Gastroesophageal sphincter (tissue), 4 donors: ENCODE results near the gene RBM7. TPM values are rescaled to one million over a fixed set of nuclear protein-coding genes. Genes with fewer than 3 reads are reported as not detected.

Experiments used
- ATAC-seq: fragments of 150-250 bp; one replicate; pipeline ENCODE4 v1.9.1; 2016; ENCODE audit warnings: mild to moderate bottlenecking, moderate library complexity
- H3K27ac ChIP-seq, 4 donors: fragments of 200-600 bp; sonication (generic) in 3 of 4; 1 replicate in 3 of 4; 2 replicates in 1 of 4; pipeline ENCODE4 v1.5.1; 2016 to 2019
- H3K27me3 ChIP-seq: fragments of 200-600 bp; sonication (generic); one replicate; pipeline ENCODE4 v1.5.1; 2019
- H3K36me3 ChIP-seq, 2 donors: fragments of 200-600 bp; sonication (generic); one replicate each; pipeline ENCODE4 v1.5.1; 2019; ENCODE audit warnings: control low read depth in 1 of 2
- H3K4me1 ChIP-seq, 3 donors: fragments of 200-600 bp; sonication (generic); 1 replicate in 2 of 3; 2 replicates in 1 of 3; pipeline ENCODE4 v1.5.1; 2016 to 2019; ENCODE audit warnings: control low read depth in 2 of 3
- H3K4me3 ChIP-seq, 2 donors: fragments of 200-600 bp; sonication (generic); one replicate each; pipeline ENCODE4 v1.5.1; 2019; ENCODE audit warnings: mild to moderate bottlenecking in 1 of 2, moderate library complexity in 1 of 2
- H3K9me3 ChIP-seq, 3 donors: fragments of 200-600 bp; sonication (generic); one replicate each; pipeline ENCODE4 v1.5.1; 2017 to 2019; ENCODE audit warnings: control low read depth in 2 of 3
- EP300 ChIP-seq: sonication (generic); formaldehyde crosslinking; IDR thresholded peaks from one replicate; pipeline ENCODE4 v1.6.1; 2017; ENCODE audit warnings: antibody characterized with exemption, mild to moderate bottlenecking
- POLR2A ChIP-seq, 2 donors: fragments of 450-650 bp; IDR thresholded peaks; one replicate each; pipeline ENCODE4 v1.6.1; 2017; ENCODE audit warnings: antibody characterized with exemption in 2 of 2, mild to moderate bottlenecking in 2 of 2, moderate library complexity in 1 of 2
- POLR2AphosphoS5 ChIP-seq: sonication (generic); formaldehyde crosslinking; IDR thresholded peaks from one replicate; pipeline ENCODE4 v1.6.1; 2017; ENCODE audit warnings: antibody characterized with exemption
- WGBS, 2 donors: methylation state at CpG; one replicate each; pipeline ENCODE4 v1.1.5; 2018; ENCODE audit warnings: low coverage in 1 of 2; 5-methylcytosine and 5-hydroxymethylcytosine counted together
- total RNA-seq, 4 donors: library from RNA; depleted of rRNA; stranded (reverse); fragments of >200 nt; gene quantifications; one replicate each; pipeline ENCODE4 v1.1.0, GENCODE V29; 2016
- TF ChIP-seq, protein P1 (sequence below), 4 experiments: fragments of 200-600 bp in 2 of 4; fragments of 450-650 bp in 2 of 4; sonication (generic) in 1 of 4; IDR thresholded peaks; one replicate each; pipeline ENCODE4 v1.5.1; 2017 to 2019; ENCODE audit warnings: antibody characterized with exemption in 4 of 4, mild to moderate bottlenecking in 2 of 4, moderate library complexity in 2 of 4

RBM7 gene, protein sequence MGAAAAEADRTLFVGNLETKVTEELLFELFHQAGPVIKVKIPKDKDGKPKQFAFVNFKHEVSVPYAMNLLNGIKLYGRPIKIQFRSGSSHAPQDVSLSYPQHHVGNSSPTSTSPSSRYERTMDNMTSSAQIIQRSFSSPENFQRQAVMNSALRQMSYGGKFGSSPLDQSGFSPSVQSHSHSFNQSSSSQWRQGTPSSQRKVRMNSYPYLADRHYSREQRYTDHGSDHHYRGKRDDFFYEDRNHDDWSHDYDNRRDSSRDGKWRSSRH
- 10 to 100 TPM; 16.0 to 31.7 (median 19.2) TPM for total RNA-seq

DNA sequence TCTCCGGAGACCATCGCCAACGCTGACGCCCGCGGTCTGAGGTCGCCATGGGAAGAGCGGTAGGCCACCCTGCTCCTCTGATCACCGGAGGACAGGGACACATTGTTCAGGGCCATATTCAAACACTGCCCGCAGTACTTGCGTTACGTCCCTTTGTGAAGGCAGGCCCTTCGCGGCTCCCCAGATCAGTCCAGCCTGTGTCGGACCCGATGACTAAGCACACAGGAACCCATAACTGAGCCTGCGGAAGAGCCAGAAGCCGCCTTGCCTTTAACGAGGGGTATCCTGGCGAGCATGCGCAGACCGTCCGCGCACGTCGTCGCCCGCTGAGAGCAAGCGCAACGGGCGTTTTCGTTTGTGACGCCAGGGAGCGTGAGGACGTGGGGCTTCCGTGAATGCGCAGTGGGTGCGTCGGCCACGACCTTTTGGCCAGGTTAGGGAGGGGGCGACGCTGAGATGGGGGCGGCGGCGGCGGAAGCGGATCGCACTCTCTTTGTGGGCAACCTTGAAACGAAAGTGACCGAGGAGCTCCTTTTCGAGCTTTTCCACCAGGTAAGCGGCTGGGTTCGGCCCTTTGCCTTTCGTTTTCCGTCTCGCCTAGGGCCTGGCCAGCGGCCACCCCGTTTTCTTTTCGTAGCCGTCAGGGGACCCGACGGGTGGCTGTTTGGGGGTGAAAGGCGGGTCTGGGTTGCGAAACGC is at the start of gene RBM7, which contains the start of gene C11orf71:
Gene RBM7 (plus strand): TSS at position 451 of the 699 bp plus-strand sequence. CDS start 6 bp downstream, at position 457.
Gene C11orf71 (minus strand): TSS at position 296 of the 699 bp plus-strand sequence. CDS start 180 bp downstream, at position 116.
- peak; percentile 98 for ATAC-seq
- Histone ChIP-seq H3K27me3 (no peaks in the 10 kb centered on the region), H3K9me3 (no peaks in the 10 kb centered on the region), H3K4me3 (peak within 1 kb of the TSS; percentile 54 to 75), H3K27ac (peak within 1 kb of the TSS; percentile 90 to 97 (median 96)), H3K4me1 (peaks cover 6 to 61% (median 13%) of the 10 kb centered on the region in 3 donors), H3K36me3 (no peaks in the 10 kb centered on the region)
- TF ChIP-seq POLR2A (IDR thresholded peaks at IDR 0.05) (peak; percentile 91 to 92), POLR2AphosphoS5 (peak; percentile 93)
- TF ChIP-seq, protein P1, sequence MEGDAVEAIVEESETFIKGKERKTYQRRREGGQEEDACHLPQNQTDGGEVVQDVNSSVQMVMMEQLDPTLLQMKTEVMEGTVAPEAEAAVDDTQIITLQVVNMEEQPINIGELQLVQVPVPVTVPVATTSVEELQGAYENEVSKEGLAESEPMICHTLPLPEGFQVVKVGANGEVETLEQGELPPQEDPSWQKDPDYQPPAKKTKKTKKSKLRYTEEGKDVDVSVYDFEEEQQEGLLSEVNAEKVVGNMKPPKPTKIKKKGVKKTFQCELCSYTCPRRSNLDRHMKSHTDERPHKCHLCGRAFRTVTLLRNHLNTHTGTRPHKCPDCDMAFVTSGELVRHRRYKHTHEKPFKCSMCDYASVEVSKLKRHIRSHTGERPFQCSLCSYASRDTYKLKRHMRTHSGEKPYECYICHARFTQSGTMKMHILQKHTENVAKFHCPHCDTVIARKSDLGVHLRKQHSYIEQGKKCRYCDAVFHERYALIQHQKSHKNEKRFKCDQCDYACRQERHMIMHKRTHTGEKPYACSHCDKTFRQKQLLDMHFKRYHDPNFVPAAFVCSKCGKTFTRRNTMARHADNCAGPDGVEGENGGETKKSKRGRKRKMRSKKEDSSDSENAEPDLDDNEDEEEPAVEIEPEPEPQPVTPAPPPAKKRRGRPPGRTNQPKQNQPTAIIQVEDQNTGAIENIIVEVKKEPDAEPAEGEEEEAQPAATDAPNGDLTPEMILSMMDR (IDR thresholded peaks at IDR 0.05): no peak
- no CpG with 5 or more reads among the region's 65 CpGs for WGBS, 2 donors

DNA sequence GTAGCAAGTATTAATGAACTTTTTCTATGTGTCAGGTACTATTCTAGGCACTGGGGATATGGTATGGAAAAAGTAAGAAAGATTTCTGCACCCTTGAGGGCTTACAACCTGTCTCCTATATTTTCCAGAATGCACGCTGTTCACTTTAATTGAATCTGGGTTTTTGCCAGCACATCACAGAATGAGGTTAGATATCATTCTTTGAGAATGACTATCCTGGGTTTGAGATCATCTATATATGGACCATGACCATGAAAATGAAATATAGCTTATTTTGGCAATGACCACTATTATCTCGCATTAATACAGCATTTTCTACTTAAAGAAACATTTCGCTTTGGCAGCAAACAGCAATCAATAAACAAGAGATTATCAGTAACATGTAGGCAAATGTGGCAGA is 47.0 kb upstream of the RBM7 start:
- TF ChIP-seq, protein P1 (IDR thresholded peaks at IDR 0.05): no peak
- TF ChIP-seq POLR2AphosphoS5 (no peak), POLR2A (IDR thresholded peaks at IDR 0.05) (no peak), EP300 (no peak)
- no peaks in the 10 kb centered on the region for H3K4me1 ChIP-seq
- no peaks in the 10 kb centered on the region for H3K36me3 ChIP-seq
- H3K9me3 ChIP-seq: no peaks in the 10 kb centered on the region
- ATAC-seq: no peak
- WGBS, 2 donors: 85 to 87% methylated on average over 3 of the region's 3 CpGs
- peaks cover 2% of the 10 kb centered on the region for H3K27me3 ChIP-seq
- no peak overlapping the region for H3K27ac ChIP-seq
- no peak overlapping the region for H3K4me3 ChIP-seq

DNA sequence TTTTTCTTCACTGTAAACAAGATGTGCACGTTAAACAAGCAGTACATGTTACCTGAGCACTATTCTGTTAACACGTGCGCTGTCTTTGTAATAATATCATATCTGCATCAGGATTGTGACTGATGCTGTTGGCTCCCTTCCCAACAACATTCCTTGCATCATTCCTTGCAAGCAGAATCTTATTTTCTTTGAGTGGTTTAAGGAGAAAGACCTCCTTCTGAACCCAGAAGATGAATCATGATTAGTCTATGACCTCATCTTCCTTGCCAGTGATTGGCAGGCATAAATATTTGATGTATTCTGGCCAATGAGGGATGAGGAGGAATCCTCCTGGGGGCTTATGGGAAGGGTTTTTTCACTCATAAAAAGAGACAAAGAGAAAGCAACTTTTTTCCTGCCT is 46.4 kb upstream of the RBM7 start:
- H3K36me3 ChIP-seq: no peaks in the 10 kb centered on the region
- TF ChIP-seq POLR2A (IDR thresholded peaks at IDR 0.05) (no peak), POLR2AphosphoS5 (no peak), EP300 (no peak)
- TF ChIP-seq, protein P1 (IDR thresholded peaks at IDR 0.05): no peak

DNA sequence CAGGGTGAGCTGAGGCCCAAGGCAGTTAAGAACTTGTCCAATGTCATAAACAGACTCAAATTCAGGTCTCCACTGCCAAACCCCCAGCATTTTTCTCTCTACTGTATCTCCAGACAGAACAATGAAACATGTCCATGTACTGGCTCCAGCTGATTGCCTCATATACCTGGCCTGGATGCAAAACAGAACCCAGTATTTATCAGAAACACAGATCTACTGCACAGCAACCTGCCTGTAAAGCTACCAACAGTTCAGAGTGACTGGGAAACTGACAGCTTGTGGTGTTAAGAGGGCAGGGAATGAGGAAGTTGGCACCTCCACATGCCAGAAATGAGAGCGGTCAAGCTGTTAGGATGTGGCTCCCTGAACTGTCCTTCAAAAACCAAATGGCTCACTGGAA is 41.8 kb upstream of the RBM7 start:
- Histone ChIP-seq H3K4me1 (no peaks in the 10 kb centered on the region), H3K9me3 (peaks cover 0 to 8% (median 0%) of the 10 kb centered on the region in 3 donors), H3K27ac (no peak overlapping the region), H3K27me3 (peaks cover 2% of the 10 kb centered on the region), H3K36me3 (no peaks in the 10 kb centered on the region), H3K4me3 (no peak overlapping the region)
- WGBS, 2 donors: 57% methylated on average over 1 of the region's 1 CpG; no CpG with 5 or more reads in 1 of the 2 donors
- TF ChIP-seq POLR2AphosphoS5: no peak
- TF ChIP-seq EP300: no peak
- TF ChIP-seq, protein P1 (IDR thresholded peaks at IDR 0.05): no peak
- TF ChIP-seq POLR2A (IDR thresholded peaks at IDR 0.05): no peak
- ATAC-seq: no peak

More for the DNA sequence above, 46.4 kb upstream of the RBM7 start:
- Histone ChIP-seq H3K4me1 (no peaks in the 10 kb centered on the region), H3K27ac (no peak overlapping the region), H3K9me3 (no peaks in the 10 kb centered on the region), H3K4me3 (no peak overlapping the region), H3K27me3 (peaks cover 2% of the 10 kb centered on the region)
- 57 to 59% methylated on average over 3 of the region's 3 CpGs for WGBS, 2 donors
- no peak for ATAC-seq
